Endothelial cell of umbilical vein (primary cell): ENCODE results near the gene C5orf58. TPM values are rescaled to one million over a fixed set of nuclear protein-coding genes. Genes with fewer than 3 reads are reported as not detected.

ENCODE experiments used
- BruUV-seq: library from RNA; stranded (reverse); fragments of 400-500 nt; replicated peaks from 2 replicates; lab custom pipeline; 2021; lab: Mats Ljungman, UMichigan
- CTCF ChIA-PET: fragments of 300-600, 350-600 bp; sonication (Branson Sonifier 250); formaldehyde crosslinking; loops from one replicate; lab custom pipeline; 2021; ENCODE audit warnings: antibody characterized with exemption, inconsistent platforms; lab: Charles Lee
- POLR2A ChIA-PET: fragments of 300-600, 350-600 bp; sonication (Branson Sonifier 250); formaldehyde crosslinking; loops from one replicate; lab custom pipeline; 2021; ENCODE audit warnings: antibody characterized with exemption, inconsistent platforms; lab: Charles Lee
- DNase-seq: peaks from one replicate; pipeline ENCODE4 v3.0.0-alpha.2; 2011; ENCODE audit warnings: low read depth, low spot score
- FAIRE-seq: peaks from 2 replicates; lab custom pipeline; 2011; peaks lifted over from hg19 to GRCh38; lab: Jason Lieb, UNC
- H2AFZ ChIP-seq: 2 replicates; pipeline ENCODE4 v1.6.0; 2012; ENCODE audit warnings: low read depth, low read length, control low read depth, inconsistent platforms
- H3K27ac ChIP-seq: 2 replicates; pipeline ENCODE4 v1.5.1; 2011; ENCODE audit warnings: low read depth, mild to moderate bottlenecking, control low read depth, low read length, moderate library complexity; ENCODE audit not compliant: insufficient read depth
- H3K27me3 ChIP-seq, 2 experiments: 2 replicates each; pipeline versions ENCODE4 v1.6.0 to v1.6.1; 2011; ENCODE audit warnings: low read length in 2 of 2, mixed read lengths in 1 of 2; ENCODE audit not compliant: control insufficient read depth in 2 of 2, insufficient read depth in 2 of 2
- H3K36me3 ChIP-seq, 2 experiments: 2 replicates in 1 of 2; 3 replicates in 1 of 2; pipeline ENCODE4 v1.5.1; 2011; ENCODE audit warnings: low read length in 2 of 2, mild to moderate bottlenecking in 1 of 2, moderate library complexity in 1 of 2; ENCODE audit not compliant: control insufficient read depth in 2 of 2, insufficient read depth in 2 of 2; ENCODE audit errors: extremely low read depth in 1 of 2
- H3K4me1 ChIP-seq: 3 replicates; pipeline ENCODE4 v1.5.1; 2011; ENCODE audit warnings: mild to moderate bottlenecking, low read length; ENCODE audit not compliant: control insufficient read depth, insufficient read depth; ENCODE audit errors: extremely low read depth
- H3K4me2 ChIP-seq: 2 replicates; pipeline ENCODE4 v1.6.1; 2011; ENCODE audit warnings: low read length, control low read depth, mixed read lengths; ENCODE audit not compliant: insufficient read depth
- H3K4me3 ChIP-seq, 3 experiments: fragments of 200-600 bp in 1 of 3; sonication (generic), shearing (Covaris generic) in 1 of 3; replicated peaks in 1 of 3; 2 replicates each; pipeline ENCODE4 v1.5.1; 2011 to 2016; ENCODE audit warnings: control low read depth in 3 of 3, low read length in 3 of 3, mild to moderate bottlenecking in 2 of 3, inconsistent platforms in 1 of 3, low read depth in 1 of 3, moderate library complexity in 1 of 3; ENCODE audit not compliant: insufficient read depth in 1 of 3
- H3K79me2 ChIP-seq: 2 replicates; pipeline ENCODE4 v1.6.0; 2012; ENCODE audit warnings: low read length, inconsistent platforms; ENCODE audit not compliant: control insufficient read depth, insufficient read depth
- H3K9ac ChIP-seq: replicated peaks from 2 replicates; pipeline ENCODE3; 2011; ENCODE audit warnings: low read length, control low read depth; ENCODE audit not compliant: insufficient read depth; ENCODE audit errors: extremely low read depth
- H3K9me1 ChIP-seq: replicated peaks from 3 replicates; pipeline ENCODE4 v1.6.0; 2011; ENCODE audit warnings: mild to moderate bottlenecking, low read length; ENCODE audit not compliant: control insufficient read depth, insufficient read depth; ENCODE audit errors: extremely low read depth
- H3K9me3 ChIP-seq: replicated peaks from 2 replicates; pipeline ENCODE4 v1.5.1; 2012; ENCODE audit warnings: low read length, inconsistent platforms; ENCODE audit not compliant: control insufficient read depth, insufficient read depth
- H4K20me1 ChIP-seq: replicated peaks from 2 replicates; pipeline ENCODE3; 2011; ENCODE audit warnings: mild to moderate bottlenecking, low read length; ENCODE audit not compliant: control insufficient read depth, insufficient read depth; ENCODE audit errors: extremely low read depth
- EZH2 ChIP-seq: IDR thresholded peaks from 2 replicates; pipeline ENCODE4 v1.6.1; 2012; ENCODE audit warnings: borderline replicate concordance, low read depth, mild to moderate bottlenecking, moderate library complexity, low read length, inconsistent platforms; ENCODE audit not compliant: severe bottlenecking
- FOS ChIP-seq: IDR thresholded peaks from 2 replicates; pipeline ENCODE4 v1.6.1; 2011; ENCODE audit warnings: mild to moderate bottlenecking, low read length, moderate library complexity, borderline replicate concordance; ENCODE audit not compliant: insufficient read depth
- GATA2 ChIP-seq: IDR thresholded peaks from 2 replicates; pipeline ENCODE4 v1.7.0; 2011; ENCODE audit warnings: low read depth, mild to moderate bottlenecking, moderate library complexity, mixed read lengths, low read length; ENCODE audit not compliant: insufficient read length, insufficient read depth
- JUN ChIP-seq: IDR thresholded peaks from 2 replicates; pipeline ENCODE4 v1.6.1; 2011; ENCODE audit warnings: borderline replicate concordance, low read depth; ENCODE audit not compliant: insufficient read length, insufficient read depth
- MYC ChIP-seq: IDR thresholded peaks from one replicate; pipeline ENCODE4 v1.6.1; 2011; ENCODE audit warnings: mild to moderate bottlenecking, low read depth, low read length
- POLR2A ChIP-seq: IDR thresholded peaks from 2 replicates; pipeline ENCODE4 v1.6.1; 2012; ENCODE audit warnings: low read depth, mild to moderate bottlenecking, control low read depth, low read length
- POLR2AphosphoS5 ChIP-seq: IDR thresholded peaks from 2 replicates; pipeline ENCODE4 v1.6.1; 2012; ENCODE audit warnings: low read depth, mild to moderate bottlenecking, control low read depth, low read length, moderate library complexity; ENCODE audit not compliant: insufficient read depth
- dilution Hi-C: fragments of 300-500 bp; cut with MboI; formaldehyde crosslinking; loops from one replicate; pipeline ENCODE4 v1.15.0; 2019; ENCODE audit warnings: low sequenced_read_pairs; ENCODE audit not compliant: extremely low pct_ligation_motif_present
- intact Hi-C: fragments of 100-400 bp; cut with micrococcal nuclease; formaldehyde crosslinking; loops from one replicate; pipeline ENCODE4 v1.10.0; 2022
- polyA plus RNA-seq, 4 experiments: library from polyadenylated mRNA; depleted of rRNA in 3 of 4; stranded (reverse) in 3 of 4; unstranded in 1 of 4; fragments of >200 nt; gene quantifications; 2 replicates each; pipeline versions ENCODE4 v1.2.1 to v1.2.3, GENCODE V29; 2011 to 2012; ENCODE audit warnings: missing spikeins in 1 of 4
- total RNA-seq: library from RNA; stranded (reverse); gene quantifications from 2 replicates; pipeline ENCODE4 v1.2.3, GENCODE V29; 2021
- TF ChIP-seq, protein P1 (sequence below), 2 donors: IDR thresholded peaks; 1 replicate in 1 of 2; 2 replicates in 1 of 2; pipeline ENCODE4 v1.5.1; 2011; ENCODE audit warnings: low read length in 2 of 2, mild to moderate bottlenecking in 2 of 2, moderate library complexity in 2 of 2, control low read depth in 1 of 2, inconsistent platforms in 1 of 2, low read depth in 1 of 2; ENCODE audit not compliant: insufficient read depth in 1 of 2; ENCODE audit errors: extremely low read depth in 1 of 2
- TF ChIP-seq, protein P2 (sequence below): IDR thresholded peaks from 2 replicates; pipeline ENCODE4 v1.6.1; 2011; ENCODE audit not compliant: insufficient read depth, insufficient read length

The C5orf58 gene
- total and polyA plus RNA-seq, 2 donors (not counting 3 experiments of a cell fraction or from before 2014, with no cell fraction given), result not detected

DNA sequence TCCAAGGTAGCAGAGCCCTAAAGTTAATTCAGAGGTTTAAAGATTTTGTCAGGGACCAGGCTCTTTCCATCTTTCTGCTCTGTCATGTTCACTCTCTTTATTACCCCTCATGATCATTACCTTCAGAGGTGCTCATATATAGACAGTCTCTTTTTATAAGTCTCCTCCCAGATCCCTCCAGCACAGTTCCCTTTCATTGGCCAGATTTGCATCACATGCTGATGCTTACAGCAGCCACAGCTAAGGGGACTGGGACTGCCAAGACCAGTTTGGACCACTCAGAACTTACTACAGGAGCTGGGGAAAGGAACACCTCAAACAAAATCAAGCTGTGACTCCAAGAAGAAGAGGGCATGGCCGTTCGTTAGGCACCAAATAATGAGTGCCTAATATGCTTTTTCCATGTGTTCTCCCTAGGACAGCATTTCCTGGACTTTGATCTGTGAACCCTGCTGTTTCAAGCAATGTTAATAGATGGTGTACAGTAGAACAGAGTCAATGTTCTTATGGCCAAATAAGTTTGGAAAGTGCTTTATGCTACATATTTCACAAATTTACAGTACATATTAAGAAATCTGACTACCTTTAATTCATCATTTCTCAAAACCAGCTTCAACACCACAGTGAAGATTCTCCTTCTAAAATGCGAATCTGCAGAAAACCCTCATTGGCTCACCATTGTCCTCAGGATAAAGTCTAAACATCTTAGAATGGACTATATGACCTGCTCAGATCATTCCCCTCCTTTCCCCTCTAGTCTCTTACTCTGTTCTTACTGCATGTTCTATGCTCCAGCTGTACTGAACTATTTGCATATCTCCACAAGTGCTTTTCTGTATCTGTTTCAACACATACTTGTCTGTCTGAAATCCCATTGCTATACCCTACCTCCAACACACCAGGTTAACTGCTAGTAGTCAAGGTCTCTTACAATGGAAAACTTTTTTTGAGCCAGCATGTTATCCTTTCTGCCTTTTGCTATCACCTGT lies 3.4 kb downstream of the C5orf58 start:
- intact Hi-C loops (no loop called here), dilution Hi-C loops (no loop called here)
- no peak overlapping the region for H3K27ac ChIP-seq
- CTCF ChIA-PET, result interaction anchor here (1.1 to 2.5 kb wide), 2 partner anchors 10 to 185 kb away, joined by 3 to 14 read pairs; no protein-coding TSS in a partner anchor
- no peak overlapping the region for H3K4me3 ChIP-seq
- no peaks in the 10 kb centered on the region for H4K20me1 ChIP-seq
- no peaks in the 10 kb centered on the region for H3K4me1 ChIP-seq
- no peak for TF ChIP-seq POLR2A
- no peak for TF ChIP-seq FOS
- TF ChIP-seq MYC, result no peak
- TF ChIP-seq GATA2, result no peak
- TF ChIP-seq, protein P1, sequence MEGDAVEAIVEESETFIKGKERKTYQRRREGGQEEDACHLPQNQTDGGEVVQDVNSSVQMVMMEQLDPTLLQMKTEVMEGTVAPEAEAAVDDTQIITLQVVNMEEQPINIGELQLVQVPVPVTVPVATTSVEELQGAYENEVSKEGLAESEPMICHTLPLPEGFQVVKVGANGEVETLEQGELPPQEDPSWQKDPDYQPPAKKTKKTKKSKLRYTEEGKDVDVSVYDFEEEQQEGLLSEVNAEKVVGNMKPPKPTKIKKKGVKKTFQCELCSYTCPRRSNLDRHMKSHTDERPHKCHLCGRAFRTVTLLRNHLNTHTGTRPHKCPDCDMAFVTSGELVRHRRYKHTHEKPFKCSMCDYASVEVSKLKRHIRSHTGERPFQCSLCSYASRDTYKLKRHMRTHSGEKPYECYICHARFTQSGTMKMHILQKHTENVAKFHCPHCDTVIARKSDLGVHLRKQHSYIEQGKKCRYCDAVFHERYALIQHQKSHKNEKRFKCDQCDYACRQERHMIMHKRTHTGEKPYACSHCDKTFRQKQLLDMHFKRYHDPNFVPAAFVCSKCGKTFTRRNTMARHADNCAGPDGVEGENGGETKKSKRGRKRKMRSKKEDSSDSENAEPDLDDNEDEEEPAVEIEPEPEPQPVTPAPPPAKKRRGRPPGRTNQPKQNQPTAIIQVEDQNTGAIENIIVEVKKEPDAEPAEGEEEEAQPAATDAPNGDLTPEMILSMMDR (IDR thresholded peaks at IDR 0.05; ENCODE audit: extremely low read depth in 1 of 2, insufficient read depth in 1 of 2, low read depth in 1 of 2, low read length in 2 of 2), result no peak
- TF ChIP-seq, protein P2, sequence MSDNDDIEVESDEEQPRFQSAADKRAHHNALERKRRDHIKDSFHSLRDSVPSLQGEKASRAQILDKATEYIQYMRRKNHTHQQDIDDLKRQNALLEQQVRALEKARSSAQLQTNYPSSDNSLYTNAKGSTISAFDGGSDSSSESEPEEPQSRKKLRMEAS, result no peak
- TF ChIP-seq JUN, result no peak
- TF ChIP-seq POLR2AphosphoS5, result no peak
- TF ChIP-seq EZH2, result no peak
- H3K9me1 ChIP-seq, result no peaks in the 10 kb centered on the region
- no peak for DNase-seq
- H3K36me3 ChIP-seq, result no peaks in the 10 kb centered on the region
- no peak for FAIRE-seq
- BruUV-seq, result no TSS peak
- H2AFZ ChIP-seq, result no peak overlapping the region
- POLR2A ChIA-PET, result no interaction called here
- H3K27me3 ChIP-seq, result peaks cover 7 to 13% of the 10 kb centered on the region in 2 experiments
- no peak overlapping the region for H3K4me2 ChIP-seq
- H3K9ac ChIP-seq, result no peak overlapping the region
- no peaks in the 10 kb centered on the region for H3K79me2 ChIP-seq
- H3K9me3 ChIP-seq, result no peaks in the 10 kb centered on the region
